NCI-H510A (cell line): ENCODE results near the gene YOD1.
"Not testable (repeated sequence)": the region's sequence is repeated elsewhere in the genome, so short reads cannot be mapped to it uniquely, and the experiment has no call there.

ENCODE experiments used
- DNase-seq: peaks from one replicate; lab custom pipeline; 2025; lab: John Stamatoyannopoulos, UW

Gene YOD1

GRCh38 chr1:207049054-207049453 is 2.0 kb downstream of the YOD1 start:
- no peak for DNase-seq

DNA sequence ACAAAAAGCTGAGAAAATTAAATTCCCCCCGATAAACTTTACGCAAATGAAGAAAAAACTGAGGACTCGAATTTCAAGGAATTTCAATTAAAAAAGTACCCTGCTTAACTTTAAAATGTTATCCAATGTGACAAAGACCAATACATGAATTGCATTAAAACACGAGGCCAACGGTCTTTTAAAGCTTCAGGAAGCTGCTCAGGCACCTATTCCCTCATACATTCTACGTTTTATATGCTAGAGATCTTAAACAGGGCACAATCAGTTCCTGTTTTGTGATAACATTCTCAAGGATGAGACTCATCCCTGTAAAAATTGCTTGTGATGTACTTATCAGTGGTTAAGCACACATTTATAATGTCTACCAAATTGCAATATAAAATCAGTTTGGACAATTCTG is 3.0 kb downstream of the YOD1 start:
- no peak for DNase-seq

DNA sequence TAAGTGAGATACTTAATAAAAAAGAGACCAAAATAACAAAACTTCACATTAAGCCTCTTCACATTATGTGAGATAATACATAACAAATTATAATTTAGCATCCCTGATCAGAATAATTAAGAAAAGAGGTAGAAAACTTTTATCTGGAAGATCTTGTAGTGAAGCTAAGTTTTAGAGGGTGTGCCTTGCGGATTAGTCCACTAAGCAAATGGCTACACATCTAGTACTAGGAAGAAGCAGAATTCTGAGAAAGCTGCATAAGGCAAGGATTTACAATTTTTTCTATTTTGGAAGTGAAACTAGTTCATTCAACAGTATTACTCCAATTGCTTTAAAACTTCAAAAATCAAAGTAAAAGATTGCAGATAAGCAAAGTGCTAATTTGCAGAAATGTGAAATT is 3.5 kb downstream of the YOD1 start:
- no peak for DNase-seq

- DNase-seq, result no peak
Measured at GRCh38 chr1:207045453-207045852, 5.6 kb downstream of the YOD1 start.

GRCh38 chr1:207041397-207041796 is 9.6 kb downstream of the YOD1 start:
- not testable (repeated sequence) for DNase-seq

DNA sequence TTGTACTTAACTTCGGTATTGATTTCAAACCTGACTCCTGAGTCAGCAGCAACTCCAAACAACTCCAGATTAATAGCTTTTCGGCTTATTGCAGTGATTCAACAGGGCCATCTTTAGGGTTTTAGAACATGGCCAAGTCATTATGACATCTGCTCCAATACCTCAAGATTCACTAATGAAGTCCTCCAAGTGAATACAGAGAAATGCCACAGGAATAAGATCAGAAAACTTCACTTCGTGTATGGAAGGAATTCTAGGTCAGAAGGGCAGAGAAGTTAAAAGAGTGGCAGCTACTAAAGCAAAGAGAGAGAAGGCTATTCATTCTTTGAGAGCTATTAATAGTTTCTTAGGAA is 10.9 kb downstream of the YOD1 start:
- DNase-seq, result no peak

- no peak for DNase-seq
Measured at GRCh38 chr1:207039380-207040180, 11.4 kb downstream of the YOD1 start.

GRCh38 chr1:207036865-207037264 is 14.1 kb downstream of the YOD1 start:
- no peak for DNase-seq

DNA sequence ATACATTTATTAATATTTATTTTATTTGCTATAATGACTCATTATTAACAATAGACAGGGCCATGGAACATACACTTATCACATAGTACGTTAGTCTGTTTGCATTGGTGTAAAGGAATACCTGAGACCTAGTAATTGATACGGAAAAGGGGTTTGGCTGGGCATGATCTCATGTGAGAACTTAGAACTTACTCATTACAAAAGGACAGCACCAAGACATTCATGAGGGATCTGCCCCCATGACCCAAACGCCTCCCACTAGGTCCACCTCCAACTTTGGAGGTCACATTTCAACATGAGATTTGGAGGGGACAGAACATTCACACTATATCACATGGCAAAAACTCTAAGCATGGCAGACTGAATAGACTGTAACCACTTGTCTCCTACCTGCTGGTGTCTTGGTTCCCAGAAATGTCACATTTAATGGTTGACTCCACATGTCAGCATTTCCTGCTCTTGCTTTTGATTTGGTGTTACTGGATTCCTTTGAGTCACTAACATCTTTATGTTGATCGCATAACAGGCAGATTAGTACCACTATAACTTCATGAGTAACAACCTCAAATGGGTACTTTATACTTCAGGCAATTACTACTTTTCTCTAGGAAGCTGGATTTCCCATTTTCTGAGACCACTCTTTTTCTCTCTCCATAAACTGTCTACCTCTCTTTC is 15.0 kb downstream of the YOD1 start:
- DNase-seq, result no peak

DNA sequence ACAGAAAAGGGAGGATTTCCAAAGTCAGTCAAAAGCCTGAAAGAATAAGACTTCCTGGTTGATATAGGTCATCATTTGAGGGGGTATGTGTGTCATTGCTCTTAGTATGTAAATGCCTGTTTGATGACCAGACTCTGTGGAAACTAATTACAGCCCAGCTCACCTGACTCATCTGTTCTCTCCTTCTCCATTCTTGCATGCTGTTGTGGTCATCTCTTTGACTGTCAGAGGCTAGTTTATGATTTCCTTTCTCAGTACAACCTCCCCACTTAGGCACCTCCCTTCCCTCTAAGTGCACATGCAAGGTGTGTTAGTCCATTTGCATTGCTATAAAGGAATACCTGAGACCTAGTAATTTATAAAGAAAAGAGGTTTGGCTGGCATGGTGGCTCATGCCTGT is 16.0 kb downstream of the YOD1 start:
- DNase-seq, result no peak

GRCh38 chr1:207034208-207034607 is 16.8 kb downstream of the YOD1 start:
- DNase-seq, result no peak

DNA sequence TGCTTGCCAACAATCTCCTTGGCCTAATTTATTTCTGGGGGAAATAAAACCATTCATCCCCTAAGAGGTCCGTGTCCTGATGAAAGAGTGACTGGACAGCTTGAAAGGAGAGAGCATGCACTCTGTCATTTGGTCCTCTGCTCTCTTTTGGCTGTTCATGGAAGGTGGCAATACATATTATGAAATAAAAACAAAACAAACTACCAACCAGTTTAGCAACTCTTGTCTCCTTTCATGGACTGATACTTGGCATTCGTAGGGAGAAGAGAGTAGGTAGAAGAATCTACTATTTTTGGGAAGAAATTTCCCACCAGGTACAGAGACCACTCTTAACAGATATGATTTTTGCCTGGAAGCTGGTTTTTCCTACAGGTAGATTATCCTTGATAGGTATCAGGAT is 17.7 kb downstream of the YOD1 start:
- DNase-seq, result no peak

- DNase-seq, result peak; percentile 88
Measured at GRCh38 chr1:207032528-207033017, 18.4 kb downstream of the YOD1 start, which contains the start of gene C1orf116. C1orf116 (minus strand) TSS chr1:207032756; CDS start chr1:207027598, 5,158 bp downstream.

DNA sequence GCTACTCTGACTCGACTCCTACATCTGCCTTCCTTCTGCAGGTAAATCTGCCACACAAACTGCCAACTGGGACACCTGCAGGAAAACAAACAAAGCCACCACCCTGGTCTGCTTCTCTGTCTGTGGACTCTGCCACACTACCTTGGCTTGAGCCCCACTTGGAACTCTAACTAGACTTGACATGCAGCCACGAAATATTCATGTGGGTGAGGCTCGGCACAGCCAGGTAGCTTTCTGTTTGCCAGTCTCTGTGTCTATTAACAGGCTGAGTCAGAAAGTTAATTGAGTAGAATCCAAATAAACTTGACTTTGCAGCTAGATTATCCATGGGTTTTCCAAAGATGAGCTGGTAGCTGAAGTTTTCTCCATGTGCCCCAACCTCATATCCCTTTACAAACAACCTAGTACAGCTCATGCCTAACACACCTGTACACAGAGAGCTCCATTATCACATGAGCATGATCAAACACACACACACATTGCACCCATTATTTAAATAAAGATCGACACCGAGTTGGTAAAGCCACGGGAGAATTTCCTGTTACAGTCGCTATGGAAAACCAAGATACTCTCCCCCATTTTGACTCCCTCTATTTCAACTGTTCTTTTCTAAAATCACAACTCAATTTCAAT is 19.3 kb downstream of the YOD1 start:
- no peak for DNase-seq

DNA sequence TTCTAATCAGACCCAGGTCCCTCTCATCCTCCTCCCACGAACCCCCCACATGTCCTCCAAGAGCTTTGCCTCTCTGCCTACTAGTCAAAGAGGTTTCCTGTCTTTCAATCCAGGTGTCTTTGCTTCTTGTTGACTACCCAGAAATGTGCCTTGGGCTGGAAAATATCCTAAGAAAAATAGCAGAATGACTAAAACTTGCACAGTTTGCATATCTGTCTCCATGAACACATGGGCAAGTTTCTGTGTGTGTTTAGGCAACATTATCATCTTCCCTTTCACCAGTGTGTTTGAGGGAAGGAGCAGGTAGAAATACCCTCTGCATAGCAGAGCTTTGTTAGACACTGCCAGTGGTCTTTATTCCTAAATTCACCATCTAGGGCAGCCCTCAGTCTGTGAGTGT is 20.0 kb downstream of the YOD1 start:
- DNase-seq, result no peak

DNA sequence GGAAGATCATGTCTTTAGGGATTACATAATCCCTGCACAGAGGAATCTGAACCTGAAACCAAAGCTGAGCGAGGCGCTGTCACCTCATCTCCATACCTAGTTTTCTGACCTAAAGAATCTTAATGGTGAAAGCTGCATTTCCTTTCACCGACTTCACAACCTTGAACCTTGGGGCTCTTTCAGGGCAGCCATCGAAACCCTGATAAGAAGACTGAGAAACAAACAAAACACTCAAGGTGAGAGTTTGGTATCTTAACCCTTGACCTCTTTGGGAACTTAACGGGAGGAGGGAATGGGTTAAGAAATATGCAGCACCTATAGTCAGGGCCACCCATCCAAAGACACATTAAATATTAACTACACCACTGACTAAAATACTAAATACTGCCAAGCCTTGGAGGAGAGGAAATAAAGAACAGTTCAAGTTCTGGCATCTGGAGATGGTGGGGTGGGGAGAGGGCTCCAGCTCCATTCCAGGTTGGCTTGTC is 20.4 kb downstream of the YOD1 start:
- DNase-seq, result no peak

DNA sequence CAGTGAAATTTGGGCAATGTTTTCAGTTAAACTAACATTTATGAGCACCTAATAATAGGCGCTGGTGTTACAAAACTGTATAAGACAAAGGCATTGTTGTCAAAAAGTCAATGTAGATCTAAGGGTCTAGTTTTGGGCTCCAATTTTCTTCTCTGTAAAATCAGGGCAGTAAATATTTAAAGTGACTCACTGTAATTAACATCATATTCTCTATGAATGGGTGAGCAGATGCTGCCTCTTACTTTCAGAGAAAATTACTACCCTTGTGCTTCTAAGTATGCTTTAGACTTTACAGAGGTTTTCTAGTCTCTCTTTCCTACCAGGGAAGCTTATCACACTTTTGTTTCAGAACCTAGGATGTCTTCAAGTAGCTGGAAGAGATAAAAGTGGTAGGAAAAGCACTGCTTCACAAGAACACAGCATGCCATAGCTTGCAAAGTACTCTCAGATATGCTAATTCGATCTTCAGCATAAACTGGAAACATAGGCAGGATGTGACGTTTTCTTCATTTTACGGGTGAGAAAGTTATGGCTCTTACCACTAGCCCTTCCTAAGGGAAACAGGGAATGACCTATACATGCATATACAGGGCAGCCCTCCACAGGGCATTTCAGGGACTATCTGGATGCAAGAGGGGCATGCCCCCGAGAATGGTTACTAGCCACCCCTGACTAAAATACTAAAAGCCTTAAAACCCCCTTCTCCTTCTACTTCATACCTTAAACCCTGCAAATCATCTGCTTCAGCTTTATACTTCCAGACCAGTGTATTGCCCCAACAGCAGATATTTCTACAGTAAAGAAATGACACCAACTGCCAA is 21.1 kb downstream of the YOD1 start:
- DNase-seq, result no peak

DNA sequence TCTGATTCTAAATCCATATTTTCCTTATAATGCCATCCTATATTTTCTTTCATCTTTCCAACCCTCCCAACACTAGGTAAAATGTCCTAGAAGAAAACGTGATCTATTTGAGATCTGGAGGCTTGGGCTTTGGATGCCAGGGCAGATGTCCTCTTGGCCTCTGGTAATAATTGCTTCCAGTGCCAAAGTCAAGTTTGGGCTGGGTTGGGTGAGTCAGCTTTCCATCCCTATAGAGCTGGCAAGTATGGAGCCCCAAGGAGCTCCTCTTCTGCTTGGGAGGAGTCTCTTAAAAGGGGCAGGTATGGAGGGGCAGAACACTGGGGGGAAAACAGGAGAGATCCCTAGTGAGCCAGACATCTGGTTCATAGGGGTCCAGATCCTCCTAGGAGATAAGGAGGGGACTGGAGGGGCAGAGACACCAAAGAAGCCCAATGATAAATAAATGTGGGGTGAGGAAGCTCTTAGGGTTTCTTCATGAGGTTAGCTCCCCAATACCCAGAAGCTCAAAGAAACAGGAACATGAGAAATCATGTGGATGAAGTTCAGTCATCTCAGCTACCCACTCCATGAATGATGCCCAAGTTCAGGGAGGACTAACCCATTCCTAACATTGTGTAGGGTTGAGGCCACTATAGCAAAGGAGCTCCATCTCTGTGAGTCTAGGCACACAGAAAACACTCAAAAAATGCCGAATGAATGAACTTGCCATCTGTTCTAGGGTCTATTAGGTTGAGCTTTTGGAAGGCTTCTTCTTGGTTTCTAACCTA is 21.9 kb downstream of the YOD1 start:
- no peak for DNase-seq

- DNase-seq, result no peak
Measured at GRCh38 chr1:207027921-207028320, 23.1 kb downstream of the YOD1 start.

- DNase-seq, result no peak
Measured at GRCh38 chr1:207027206-207027777, 23.7 kb downstream of the YOD1 start.

- DNase-seq, result no peak
Measured at GRCh38 chr1:207026104-207026534, 24.9 kb downstream of the YOD1 start.
